NCI-H2196 (cell line): Measurements from ENCODE around the gene TCEAL9.
"Not testable (repeated sequence)": the region's sequence is repeated elsewhere in the genome, so short reads cannot be mapped to it uniquely, and the experiment has no call there.

Source experiments
- DNase-seq: peaks from one replicate; lab custom pipeline; 2025; ENCODE audit not compliant: unreplicated experiment; lab: John Stamatoyannopoulos, UW

TCEAL9 gene

GRCh38 chrX:103372886-103373285 is 16.6 kb downstream of the TCEAL9 start:
- DNase-seq: no peak

- no peak for DNase-seq
These were observed 17.3 kb downstream of the TCEAL9 start for GRCh38 chrX:103373581-103373980.

GRCh38 chrX:103376118-103376978 is 20.0 kb downstream of the TCEAL9 start, which contains the start of gene BEX3:
BEX3 (plus strand) TSS chrX:103376538; CDS start chrX:103377522, 984 bp downstream.
- DNase-seq: peak; percentile 61

GRCh38 chrX:103376979-103377324 is 20.6 kb downstream of the TCEAL9 start:
- DNase-seq: no peak

GRCh38 chrX:103378990-103379389 is 22.7 kb downstream of the TCEAL9 start:
- no peak for DNase-seq

GRCh38 chrX:103382877-103383276 is 26.6 kb downstream of the TCEAL9 start:
- DNase-seq: no peak

GRCh38 chrX:103384672-103385071 is 28.4 kb downstream of the TCEAL9 start:
- DNase-seq: no peak

GRCh38 chrX:103385283-103385830 is 29.1 kb downstream of the TCEAL9 start:
- not testable (repeated sequence) for DNase-seq

- no peak for DNase-seq
These were observed 30.0 kb downstream of the TCEAL9 start for GRCh38 chrX:103386332-103386731.

GRCh38 chrX:103393487-103393886 is 37.2 kb downstream of the TCEAL9 start:
- no peak for DNase-seq

- no peak for DNase-seq
These were observed 39.9 kb downstream of the TCEAL9 start for GRCh38 chrX:103396186-103396585.

GRCh38 chrX:103396660-103397059 is 40.4 kb downstream of the TCEAL9 start:
- no peak for DNase-seq

GRCh38 chrX:103397707-103398106 is 41.4 kb downstream of the TCEAL9 start:
- no peak for DNase-seq

GRCh38 chrX:103398421-103398864 is 42.1 kb downstream of the TCEAL9 start:
- no peak for DNase-seq

GRCh38 chrX:103399744-103400143 is 43.4 kb downstream of the TCEAL9 start:
- DNase-seq: no peak

- DNase-seq: no peak
These were observed 44.6 kb downstream of the TCEAL9 start for GRCh38 chrX:103400931-103401330.

- peak; percentile 61 for DNase-seq
These were observed 48.1 kb downstream of the TCEAL9 start for GRCh38 chrX:103404231-103405008.

- DNase-seq: no peak
These were observed 48.7 kb downstream of the TCEAL9 start for GRCh38 chrX:103405009-103405333.

- no peak for DNase-seq
These were observed 50.0 kb downstream of the TCEAL9 start for GRCh38 chrX:103406256-103406655.

GRCh38 chrX:103407776-103408175 is 51.5 kb downstream of the TCEAL9 start:
- DNase-seq: no peak
